HepG2 (cell line): ENCODE measurements around the gene C11orf54. TPM values are rescaled to one million over a fixed set of nuclear protein-coding genes. Genes with fewer than 3 reads are reported as not detected.

Experiments
- DRAP1 ChIP-seq: IDR thresholded peaks from 2 replicates; pipeline ENCODE4 v1.6.1; 2016; ENCODE audit warnings: missing genetic modification reagents, missing compliant biosample characterization
- ERF ChIP-seq: IDR thresholded peaks from 2 replicates; pipeline ENCODE4 v1.6.1; 2018; ENCODE audit warnings: missing biosample characterization, missing genetic modification reagents
- HMG20B ChIP-seq: conservative IDR thresholded peaks from 2 replicates; pipeline ENCODE4 v1.6.1; 2016; ENCODE audit warnings: missing genetic modification reagents, missing compliant biosample characterization
- ISL2 ChIP-seq: sonication (generic); formaldehyde crosslinking; IDR thresholded peaks from 2 replicates; pipeline ENCODE4 v1.5.0; 2020; ENCODE audit warnings: missing genetic modification reagents
- KAT8 ChIP-seq: IDR thresholded peaks from 2 replicates; pipeline ENCODE4 v1.6.1; 2016; ENCODE audit warnings: missing genetic modification reagents, missing compliant biosample characterization
- MIER2 ChIP-seq: IDR thresholded peaks from 2 replicates; pipeline ENCODE4 v1.6.1; 2016; ENCODE audit warnings: missing biosample characterization, missing genetic modification reagents
- POLR2A ChIP-seq, 2 experiments: IDR thresholded peaks; 2 replicates each; pipeline ENCODE4 v1.6.1; 2011; ENCODE audit warnings: low read depth in 2 of 2, low read length in 2 of 2, mild to moderate bottlenecking in 1 of 2, moderate library complexity in 1 of 2; ENCODE audit not compliant: insufficient read depth in 1 of 2
- RARA ChIP-seq: IDR thresholded peaks from 2 replicates; pipeline ENCODE4 v1.6.1; 2016; ENCODE audit warnings: missing genetic modification reagents, missing compliant biosample characterization
- RCOR2 ChIP-seq: IDR thresholded peaks from 2 replicates; pipeline ENCODE4 v1.6.1; 2016; ENCODE audit warnings: missing biosample characterization, missing genetic modification reagents
- SALL1 ChIP-seq: sonication (generic); formaldehyde crosslinking; IDR thresholded peaks from 2 replicates; pipeline ENCODE4 v1.8.0; 2022; ENCODE audit warnings: mild to moderate bottlenecking, missing genetic modification reagents
- SP5 ChIP-seq: IDR thresholded peaks from 2 replicates; pipeline ENCODE4 v1.6.1; 2016; ENCODE audit warnings: low read depth, borderline replicate concordance
- YEATS2 ChIP-seq: sonication (generic); formaldehyde crosslinking; IDR thresholded peaks from 2 replicates; pipeline ENCODE4 v1.4.0; 2020; ENCODE audit warnings: missing genetic modification reagents, borderline replicate concordance
- YEATS4 ChIP-seq: sonication (generic); formaldehyde crosslinking; IDR thresholded peaks from 2 replicates; pipeline ENCODE4 v1.4.0; 2020; ENCODE audit warnings: missing genetic modification reagents, borderline replicate concordance
- ZKSCAN8 ChIP-seq: IDR thresholded peaks from 2 replicates; pipeline ENCODE4 v1.6.1; 2016; ENCODE audit warnings: borderline replicate concordance, missing genetic modification reagents, missing compliant biosample characterization
- polyA plus RNA-seq, 8 experiments: library from polyadenylated mRNA; depleted of rRNA in 3 of 8; stranded (reverse) in 7 of 8; unstranded in 1 of 8; fragments of >200 nt; fragmentation: Illumina TruSeq in 4 of 8; extraction: Trizol in 4 of 8; gene quantifications; 2 replicates each; pipeline versions ENCODE4 v1.2.1 to v1.2.3, GENCODE V29; 2011 to 2016; ENCODE audit warnings: low read depth in 4 of 8, missing spikeins in 1 of 8, mixed read lengths in 1 of 8; ENCODE audit not compliant: insufficient read depth in 1 of 8
- total RNA-seq, 5 experiments: library from RNA; depleted of rRNA; stranded (reverse); fragments of >200 nt; fragmentation: Illumina TruSeq; extraction: Trizol; gene quantifications; 2 replicates each; pipeline ENCODE4 v1.2.3, GENCODE V29; 2016; ENCODE audit warnings: low read depth in 1 of 5
- TF ChIP-seq, protein P1 (sequence below): IDR thresholded peaks from 2 replicates; pipeline ENCODE4 v1.4.0; 2020; ENCODE audit warnings: mild to moderate bottlenecking, missing genetic modification reagents
- TF ChIP-seq, protein P2 (sequence below): sonication (generic); formaldehyde crosslinking; IDR thresholded peaks from 2 replicates; pipeline ENCODE4 v1.5.1; 2020; ENCODE audit warnings: missing genetic modification reagents, mild to moderate bottlenecking, borderline replicate concordance
- TF ChIP-seq, protein P3 (sequence below): fragments of 450-650 bp; IDR thresholded peaks from 2 replicates; pipeline ENCODE4 v1.6.1; 2016

Gene C11orf54
- total and polyA plus RNA-seq, 2 of the 13 experiments (the other 11 are each of a cell fraction or from before 2014, with no cell fraction given), result 42.7 to 50.1 TPM

GRCh38 chr11:93745005-93745755 is 3.7 kb downstream of the C11orf54 start (continued):
- TF ChIP-seq ERF (peak; percentile 75), SP5 (CRISPR knock-in tag) (peak; percentile 65; the same call in 1 of the 2 replicates), SALL1 (CRISPR knock-in tag) (peak; percentile 26), KAT8 (CRISPR knock-in tag) (peak; percentile 46), ZKSCAN8 (peak; percentile 88; the same call in 1 of the 2 replicates), RARA (peak; percentile 44), YEATS2 (CRISPR knock-in tag) (peak; percentile 32; the same call in 1 of the 2 replicates), HMG20B (CRISPR knock-in tag) (0 out of 2 replicates have a peak, but pooled peaks have one; percentile 27), RCOR2 (CRISPR knock-in tag) (0 out of 2 replicates have a peak, but pooled peaks have one; percentile 35), YEATS4 (CRISPR knock-in tag) (peak; percentile 60; the same call in 1 of the 2 replicates), DRAP1 (CRISPR knock-in tag) (peak; percentile 84), MIER2 (CRISPR knock-in tag) (0 out of 2 replicates have a peak, but pooled peaks have one; percentile 42), POLR2A (IDR thresholded peaks at IDR 0.05; ENCODE audit: insufficient read depth in 1 of 2, low read depth in 2 of 2, low read length in 2 of 2) (peak; percentile 47 to 58; a peak in 2 of 4 replicates), ISL2 (peak; percentile 60)
- TF ChIP-seq, protein P1, sequence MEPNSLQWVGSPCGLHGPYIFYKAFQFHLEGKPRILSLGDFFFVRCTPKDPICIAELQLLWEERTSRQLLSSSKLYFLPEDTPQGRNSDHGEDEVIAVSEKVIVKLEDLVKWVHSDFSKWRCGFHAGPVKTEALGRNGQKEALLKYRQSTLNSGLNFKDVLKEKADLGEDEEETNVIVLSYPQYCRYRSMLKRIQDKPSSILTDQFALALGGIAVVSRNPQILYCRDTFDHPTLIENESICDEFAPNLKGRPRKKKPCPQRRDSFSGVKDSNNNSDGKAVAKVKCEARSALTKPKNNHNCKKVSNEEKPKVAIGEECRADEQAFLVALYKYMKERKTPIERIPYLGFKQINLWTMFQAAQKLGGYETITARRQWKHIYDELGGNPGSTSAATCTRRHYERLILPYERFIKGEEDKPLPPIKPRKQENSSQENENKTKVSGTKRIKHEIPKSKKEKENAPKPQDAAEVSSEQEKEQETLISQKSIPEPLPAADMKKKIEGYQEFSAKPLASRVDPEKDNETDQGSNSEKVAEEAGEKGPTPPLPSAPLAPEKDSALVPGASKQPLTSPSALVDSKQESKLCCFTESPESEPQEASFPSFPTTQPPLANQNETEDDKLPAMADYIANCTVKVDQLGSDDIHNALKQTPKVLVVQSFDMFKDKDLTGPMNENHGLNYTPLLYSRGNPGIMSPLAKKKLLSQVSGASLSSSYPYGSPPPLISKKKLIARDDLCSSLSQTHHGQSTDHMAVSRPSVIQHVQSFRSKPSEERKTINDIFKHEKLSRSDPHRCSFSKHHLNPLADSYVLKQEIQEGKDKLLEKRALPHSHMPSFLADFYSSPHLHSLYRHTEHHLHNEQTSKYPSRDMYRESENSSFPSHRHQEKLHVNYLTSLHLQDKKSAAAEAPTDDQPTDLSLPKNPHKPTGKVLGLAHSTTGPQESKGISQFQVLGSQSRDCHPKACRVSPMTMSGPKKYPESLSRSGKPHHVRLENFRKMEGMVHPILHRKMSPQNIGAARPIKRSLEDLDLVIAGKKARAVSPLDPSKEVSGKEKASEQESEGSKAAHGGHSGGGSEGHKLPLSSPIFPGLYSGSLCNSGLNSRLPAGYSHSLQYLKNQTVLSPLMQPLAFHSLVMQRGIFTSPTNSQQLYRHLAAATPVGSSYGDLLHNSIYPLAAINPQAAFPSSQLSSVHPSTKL (CRISPR knock-in tag), result peak; percentile 82
- TF ChIP-seq, protein P2, sequence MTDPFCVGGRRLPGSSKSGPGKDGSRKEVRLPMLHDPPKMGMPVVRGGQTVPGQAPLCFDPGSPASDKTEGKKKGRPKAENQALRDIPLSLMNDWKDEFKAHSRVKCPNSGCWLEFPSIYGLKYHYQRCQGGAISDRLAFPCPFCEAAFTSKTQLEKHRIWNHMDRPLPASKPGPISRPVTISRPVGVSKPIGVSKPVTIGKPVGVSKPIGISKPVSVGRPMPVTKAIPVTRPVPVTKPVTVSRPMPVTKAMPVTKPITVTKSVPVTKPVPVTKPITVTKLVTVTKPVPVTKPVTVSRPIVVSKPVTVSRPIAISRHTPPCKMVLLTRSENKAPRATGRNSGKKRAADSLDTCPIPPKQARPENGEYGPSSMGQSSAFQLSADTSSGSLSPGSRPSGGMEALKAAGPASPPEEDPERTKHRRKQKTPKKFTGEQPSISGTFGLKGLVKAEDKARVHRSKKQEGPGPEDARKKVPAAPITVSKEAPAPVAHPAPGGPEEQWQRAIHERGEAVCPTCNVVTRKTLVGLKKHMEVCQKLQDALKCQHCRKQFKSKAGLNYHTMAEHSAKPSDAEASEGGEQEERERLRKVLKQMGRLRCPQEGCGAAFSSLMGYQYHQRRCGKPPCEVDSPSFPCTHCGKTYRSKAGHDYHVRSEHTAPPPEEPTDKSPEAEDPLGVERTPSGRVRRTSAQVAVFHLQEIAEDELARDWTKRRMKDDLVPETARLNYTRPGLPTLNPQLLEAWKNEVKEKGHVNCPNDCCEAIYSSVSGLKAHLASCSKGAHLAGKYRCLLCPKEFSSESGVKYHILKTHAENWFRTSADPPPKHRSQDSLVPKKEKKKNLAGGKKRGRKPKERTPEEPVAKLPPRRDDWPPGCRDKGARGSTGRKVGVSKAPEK (CRISPR knock-in tag), result 0 out of 2 replicates have a peak, but pooled peaks have one; percentile 57
- TF ChIP-seq, protein P3, sequence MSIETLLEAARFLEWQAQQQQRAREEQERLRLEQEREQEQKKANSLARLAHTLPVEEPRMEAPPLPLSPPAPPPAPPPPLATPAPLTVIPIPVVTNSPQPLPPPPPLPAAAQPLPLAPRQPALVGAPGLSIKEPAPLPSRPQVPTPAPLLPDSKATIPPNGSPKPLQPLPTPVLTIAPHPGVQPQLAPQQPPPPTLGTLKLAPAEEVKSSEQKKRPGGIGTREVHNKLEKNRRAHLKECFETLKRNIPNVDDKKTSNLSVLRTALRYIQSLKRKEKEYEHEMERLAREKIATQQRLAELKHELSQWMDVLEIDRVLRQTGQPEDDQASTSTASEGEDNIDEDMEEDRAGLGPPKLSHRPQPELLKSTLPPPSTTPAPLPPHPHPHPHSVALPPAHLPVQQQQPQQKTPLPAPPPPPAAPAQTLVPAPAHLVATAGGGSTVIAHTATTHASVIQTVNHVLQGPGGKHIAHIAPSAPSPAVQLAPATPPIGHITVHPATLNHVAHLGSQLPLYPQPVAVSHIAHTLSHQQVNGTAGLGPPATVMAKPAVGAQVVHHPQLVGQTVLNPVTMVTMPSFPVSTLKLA, result peak; percentile 42; the same call in 1 of the 2 replicates
